ENCODE measurements around the gene PTPRM.

GRCh38 chr18:7876354-7877104, 309.4 kb downstream of the PTPRM start:
- TF ChIP-seq CTCF (IDR thresholded peaks at IDR 0.05) (no peak), POLR2A (IDR thresholded peaks at IDR 0.05) (no peak)
